Measurements from ENCODE around the gene RAB40B.

RAB40B gene

GRCh38 chr17:82658796-82659452 is 39.6 kb downstream of the RAB40B start:
- H3K4me3 ChIP-seq (ENCODE audit: low read length) = no peak overlapping the region
- H3K79me2 ChIP-seq (ENCODE audit: low read length) = no peaks in the 10 kb centered on the region
- DNase-seq = no peak
- no peak overlapping the region for H3K27ac ChIP-seq (ENCODE audit: low read length)
- H3K36me3 ChIP-seq (replicated peaks; ENCODE audit: insufficient read depth, low read length) = no peaks in the 10 kb centered on the region
- no peak overlapping the region for H3K9ac ChIP-seq (ENCODE audit: low read length)
- TF ChIP-seq EZH2phosphoT487 (IDR thresholded peaks at IDR 0.05; ENCODE audit: low read length) (no peak), EZH2 (optimal IDR thresholded peaks at IDR 0.05; ENCODE audit: low read depth, low read length) (no peak), CTCF (IDR thresholded peaks at IDR 0.05; ENCODE audit: low read length) (no peak)
- no peaks in the 10 kb centered on the region for H3K27me3 ChIP-seq (replicated peaks; ENCODE audit: insufficient read depth, low read length)
- no peaks in the 10 kb centered on the region for H3F3A ChIP-seq (ENCODE audit: insufficient read depth, low read length)
- no peaks in the 10 kb centered on the region for H4K20me1 ChIP-seq (ENCODE audit: insufficient read depth, low read length)
- H3K4me1 ChIP-seq (ENCODE audit: low read length) = no peaks in the 10 kb centered on the region
- no peak overlapping the region for H2AFZ ChIP-seq (ENCODE audit: low read length)
- no peaks in the 10 kb centered on the region for H3K9me2 ChIP-seq (replicated peaks; ENCODE audit: insufficient read depth, low read length)
- no peaks in the 10 kb centered on the region for H3K9me3 ChIP-seq (replicated peaks; ENCODE audit: insufficient read depth, low read length)
- H3K4me2 ChIP-seq (ENCODE audit: low read depth, low read length) = no peak overlapping the region

- Histone ChIP-seq H3K36me3 (replicated peaks; ENCODE audit: insufficient read depth, low read length) (no peaks in the 10 kb centered on the region), H3K9ac (ENCODE audit: low read length) (no peak overlapping the region)
These were observed 40.2 kb downstream of the RAB40B start for GRCh38 chr17:82658331-82658730.

DNA sequence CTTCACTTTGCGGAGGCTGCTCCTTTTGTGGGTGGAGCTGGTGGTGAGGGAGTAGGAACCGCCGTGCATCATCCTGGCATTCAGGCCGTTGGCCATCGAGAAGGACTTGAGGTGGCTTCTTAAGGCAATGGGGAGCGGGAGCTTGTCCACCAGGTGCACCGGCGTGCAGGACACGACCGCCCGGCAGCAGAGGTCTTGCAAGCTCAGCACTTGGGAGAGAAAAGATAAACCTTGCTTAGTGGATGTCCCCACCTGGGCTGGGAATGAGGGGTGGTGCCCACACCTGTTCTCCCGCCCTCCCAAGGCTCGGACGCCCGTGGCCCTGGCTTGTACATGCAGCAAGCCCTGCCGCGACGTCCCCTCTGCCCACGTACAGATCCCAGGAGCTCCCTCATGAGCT is 40.6 kb downstream of the RAB40B start:
- no peaks in the 10 kb centered on the region for H3K27me3 ChIP-seq (replicated peaks; ENCODE audit: insufficient read depth, low read length)
- H3K36me3 ChIP-seq (replicated peaks; ENCODE audit: insufficient read depth, low read length) = no peaks in the 10 kb centered on the region
- H3K9me3 ChIP-seq (replicated peaks; ENCODE audit: insufficient read depth, low read length) = no peaks in the 10 kb centered on the region
- H3K27ac ChIP-seq (ENCODE audit: low read length) = no peak overlapping the region
- H3K4me3 ChIP-seq (ENCODE audit: low read length) = no peak overlapping the region
- no peak for DNase-seq
- H3K4me2 ChIP-seq (ENCODE audit: low read depth, low read length) = no peak overlapping the region
- no peak for TF ChIP-seq EZH2phosphoT487 (IDR thresholded peaks at IDR 0.05; ENCODE audit: low read length)
- TF ChIP-seq CTCF (IDR thresholded peaks at IDR 0.05; ENCODE audit: low read length) = no peak
- TF ChIP-seq EZH2 (optimal IDR thresholded peaks at IDR 0.05; ENCODE audit: low read depth, low read length) = no peak
- H3F3A ChIP-seq (ENCODE audit: insufficient read depth, low read length) = no peaks in the 10 kb centered on the region
- no peaks in the 10 kb centered on the region for H3K4me1 ChIP-seq (ENCODE audit: low read length)
- no peaks in the 10 kb centered on the region for H4K20me1 ChIP-seq (ENCODE audit: insufficient read depth, low read length)
- H3K9me2 ChIP-seq (replicated peaks; ENCODE audit: insufficient read depth, low read length) = no peaks in the 10 kb centered on the region
- H3K79me2 ChIP-seq (ENCODE audit: low read length) = no peaks in the 10 kb centered on the region
- H3K9ac ChIP-seq (ENCODE audit: low read length) = no peak overlapping the region
- no peak overlapping the region for H2AFZ ChIP-seq (ENCODE audit: low read length)

More at GRCh38 chr17:82658331-82658730, 40.2 kb downstream of the RAB40B start:
- Histone ChIP-seq H3K9me2 (replicated peaks; ENCODE audit: insufficient read depth, low read length) (no peaks in the 10 kb centered on the region), H3K27ac (ENCODE audit: low read length) (no peak overlapping the region), H3K4me3 (ENCODE audit: low read length) (no peak overlapping the region), H4K20me1 (ENCODE audit: insufficient read depth, low read length) (no peaks in the 10 kb centered on the region), H2AFZ (ENCODE audit: low read length) (no peak overlapping the region), H3K4me2 (ENCODE audit: low read depth, low read length) (no peak overlapping the region), H3F3A (ENCODE audit: insufficient read depth, low read length) (no peaks in the 10 kb centered on the region), H3K4me1 (ENCODE audit: low read length) (no peaks in the 10 kb centered on the region), H3K79me2 (ENCODE audit: low read length) (no peaks in the 10 kb centered on the region), H3K9me3 (replicated peaks; ENCODE audit: insufficient read depth, low read length) (no peaks in the 10 kb centered on the region), H3K27me3 (replicated peaks; ENCODE audit: insufficient read depth, low read length) (no peaks in the 10 kb centered on the region)
- TF ChIP-seq EZH2phosphoT487 (IDR thresholded peaks at IDR 0.05; ENCODE audit: low read length) (no peak), EZH2 (optimal IDR thresholded peaks at IDR 0.05; ENCODE audit: low read depth, low read length) (no peak)
- no peak for DNase-seq

DNA sequence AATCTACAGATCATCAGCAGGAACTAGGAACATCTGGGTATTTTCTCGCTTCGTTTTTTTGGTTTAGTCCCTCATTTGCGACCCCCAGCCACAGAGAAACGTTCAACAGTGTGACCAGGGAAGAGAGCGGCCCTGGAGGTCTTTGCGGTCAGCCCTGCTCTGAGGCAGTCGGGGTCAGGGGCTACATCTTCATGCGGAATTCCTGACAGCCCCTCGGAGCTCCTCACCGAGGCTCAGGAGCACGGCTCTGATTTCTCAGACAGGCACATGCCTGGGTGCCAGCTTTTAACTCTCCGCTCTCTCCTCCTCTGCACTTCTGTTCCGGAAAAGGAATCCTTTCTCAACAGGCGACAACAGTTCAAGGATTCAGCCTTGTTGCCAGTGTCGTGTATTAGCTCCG is 42.2 kb downstream of the RAB40B start:
- no peaks in the 10 kb centered on the region for H3K27me3 ChIP-seq (replicated peaks; ENCODE audit: insufficient read depth, low read length)
- H3K79me2 ChIP-seq (ENCODE audit: low read length) = no peaks in the 10 kb centered on the region
- H3K4me1 ChIP-seq (ENCODE audit: low read length) = no peaks in the 10 kb centered on the region
- H3K9ac ChIP-seq (ENCODE audit: low read length) = no peak overlapping the region
- TF ChIP-seq EZH2 (optimal IDR thresholded peaks at IDR 0.05; ENCODE audit: low read depth, low read length) (no peak), EZH2phosphoT487 (IDR thresholded peaks at IDR 0.05; ENCODE audit: low read length) (no peak), CTCF (IDR thresholded peaks at IDR 0.05; ENCODE audit: low read length) (no peak)
- H2AFZ ChIP-seq (ENCODE audit: low read length) = no peak overlapping the region
- H3K36me3 ChIP-seq (replicated peaks; ENCODE audit: insufficient read depth, low read length) = no peaks in the 10 kb centered on the region
- DNase-seq = no peak
- no peaks in the 10 kb centered on the region for H4K20me1 ChIP-seq (ENCODE audit: insufficient read depth, low read length)
- no peak overlapping the region for H3K4me3 ChIP-seq (ENCODE audit: low read length)
- no peaks in the 10 kb centered on the region for H3K9me3 ChIP-seq (replicated peaks; ENCODE audit: insufficient read depth, low read length)
- H3K4me2 ChIP-seq (ENCODE audit: low read depth, low read length) = no peak overlapping the region
- H3K27ac ChIP-seq (ENCODE audit: low read length) = no peak overlapping the region
- no peaks in the 10 kb centered on the region for H3K9me2 ChIP-seq (replicated peaks; ENCODE audit: insufficient read depth, low read length)
- H3F3A ChIP-seq (ENCODE audit: insufficient read depth, low read length) = no peaks in the 10 kb centered on the region
